Measurements from ENCODE around the gene LPP.

Gene LPP

GRCh38 chr3:188711881-188712247 lies 557.9 kb downstream of the LPP start:
- no peak for DNase-seq (ENCODE audit: low read depth)
- TF ChIP-seq CTCF (IDR thresholded peaks at IDR 0.05; ENCODE audit: control insufficient read depth, insufficient read depth, low read depth, low read length, missing control alignments) = no peak
- H3K4me3 ChIP-seq (ENCODE audit: control insufficient read depth, low read depth, low read length) = no peak overlapping the region

DNA sequence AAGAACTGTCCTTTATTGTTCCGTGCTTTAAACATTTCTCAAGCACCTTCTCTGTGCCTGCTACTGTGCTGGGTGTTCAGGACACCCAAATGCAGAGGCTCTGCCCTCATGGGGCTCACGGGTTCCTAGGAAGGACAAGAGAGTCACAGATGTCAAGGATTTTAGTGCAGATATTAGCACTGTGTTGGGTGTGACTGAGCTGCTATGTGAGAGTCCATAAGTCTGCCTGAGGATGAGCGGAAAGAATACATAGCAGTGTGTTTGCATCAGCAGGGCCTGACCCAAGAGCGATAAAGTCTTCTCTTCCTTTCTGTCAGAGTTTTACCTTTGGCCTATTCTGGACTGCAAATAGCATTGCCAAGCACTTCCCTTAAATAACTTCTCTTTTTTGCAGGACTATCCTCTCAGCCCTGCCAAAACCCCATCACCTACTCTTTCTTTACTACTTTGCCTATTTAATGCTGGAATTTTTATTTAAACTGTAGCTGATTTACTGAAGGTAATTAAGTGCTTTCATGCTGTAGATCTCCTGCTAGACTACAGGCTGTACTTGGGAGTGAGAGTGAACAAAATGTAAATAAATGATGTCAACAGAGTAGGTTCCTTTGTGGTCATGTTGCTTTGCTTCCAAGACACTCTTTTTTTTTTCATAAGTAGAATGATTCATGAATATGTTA lies 558.4 kb downstream of the LPP start:
- peak; percentile 25 for DNase-seq (ENCODE audit: low read depth)
- no peak overlapping the region for H3K4me3 ChIP-seq (ENCODE audit: control insufficient read depth, low read depth, low read length)
- no peak for TF ChIP-seq CTCF (IDR thresholded peaks at IDR 0.05; ENCODE audit: control insufficient read depth, insufficient read depth, low read depth, low read length, missing control alignments)

- no peak overlapping the region for H3K4me3 ChIP-seq (ENCODE audit: control insufficient read depth, low read depth, low read length)
- no peak for TF ChIP-seq CTCF (IDR thresholded peaks at IDR 0.05; ENCODE audit: control insufficient read depth, insufficient read depth, low read depth, low read length, missing control alignments)
- no peak for DNase-seq (ENCODE audit: low read depth)
Observed at GRCh38 chr3:188712991-188713390, 559.0 kb downstream of the LPP start.

GRCh38 chr3:188719545-188719944 lies 565.6 kb downstream of the LPP start:
- TF ChIP-seq CTCF (IDR thresholded peaks at IDR 0.05; ENCODE audit: control insufficient read depth, insufficient read depth, low read depth, low read length, missing control alignments) = no peak
- H3K4me3 ChIP-seq (ENCODE audit: control insufficient read depth, low read depth, low read length) = no peak overlapping the region
- no peak for DNase-seq (ENCODE audit: low read depth)

DNA sequence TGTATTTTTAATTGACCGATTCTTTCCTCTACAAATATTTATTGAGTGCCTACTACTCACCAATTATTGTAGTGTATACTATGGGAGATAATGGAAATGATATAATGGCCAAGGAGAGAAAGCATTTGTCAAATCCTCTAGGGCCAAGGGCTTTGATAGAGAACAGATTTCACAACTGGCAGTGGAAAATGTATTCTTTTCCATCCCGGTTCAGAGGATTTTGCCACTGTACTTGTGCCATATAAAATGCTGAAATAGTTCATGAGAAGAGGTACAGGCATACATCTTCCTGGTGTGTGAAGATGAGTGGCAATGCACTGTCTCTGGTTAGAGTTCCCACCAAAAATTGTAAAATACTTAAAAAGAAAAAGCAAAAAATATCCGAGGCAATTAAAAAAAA lies 566.3 kb downstream of the LPP start:
- H3K4me3 ChIP-seq (ENCODE audit: control insufficient read depth, low read depth, low read length) = no peak overlapping the region
- DNase-seq (ENCODE audit: low read depth) = no peak
- TF ChIP-seq CTCF (IDR thresholded peaks at IDR 0.05; ENCODE audit: control insufficient read depth, insufficient read depth, low read depth, low read length, missing control alignments) = no peak

- no peak overlapping the region for H3K4me3 ChIP-seq (ENCODE audit: control insufficient read depth, low read depth, low read length)
- TF ChIP-seq CTCF (IDR thresholded peaks at IDR 0.05; ENCODE audit: control insufficient read depth, insufficient read depth, low read depth, low read length, missing control alignments) = no peak
- no peak for DNase-seq (ENCODE audit: low read depth)
Observed at GRCh38 chr3:188720636-188721035, 566.7 kb downstream of the LPP start.

GRCh38 chr3:188721312-188721711 lies 567.4 kb downstream of the LPP start:
- no peak for DNase-seq (ENCODE audit: low read depth)
- TF ChIP-seq CTCF (IDR thresholded peaks at IDR 0.05; ENCODE audit: control insufficient read depth, insufficient read depth, low read depth, low read length, missing control alignments) = no peak
- no peak overlapping the region for H3K4me3 ChIP-seq (ENCODE audit: control insufficient read depth, low read depth, low read length)

Data from AG09309 (cell line).